ELR (cell line): ENCODE measurements around the gene ZBP1.

Experiments
- DNase-seq: peaks from one replicate; pipeline ENCODE4 v3.0.0-alpha.2; 2015; ENCODE audit warnings: low read depth

The ZBP1 gene

GRCh38 chr20:57598491-57598890 lies 21.7 kb downstream of the ZBP1 start:
- DNase-seq: no peak

DNA sequence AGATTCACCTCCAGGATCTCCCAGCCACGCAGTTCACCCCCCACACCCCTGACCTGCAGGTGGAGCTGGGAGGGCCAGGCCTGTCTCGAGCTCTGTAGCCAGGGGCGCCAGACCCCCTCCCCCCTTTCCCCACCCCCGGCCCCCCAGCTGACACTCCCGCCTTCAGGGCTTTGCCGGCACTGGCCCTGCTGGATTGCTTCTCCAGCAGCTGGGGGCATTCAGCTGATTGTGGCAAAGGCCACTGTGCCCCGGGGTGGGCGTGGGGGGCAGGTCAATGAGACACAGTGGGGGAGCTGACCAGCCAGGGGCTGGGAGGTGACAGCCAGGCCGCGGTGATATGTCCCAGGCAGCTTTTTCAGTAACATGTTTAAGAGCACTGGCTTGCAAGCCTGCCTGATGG lies 22.2 kb downstream of the ZBP1 start:
- DNase-seq: no peak

DNA sequence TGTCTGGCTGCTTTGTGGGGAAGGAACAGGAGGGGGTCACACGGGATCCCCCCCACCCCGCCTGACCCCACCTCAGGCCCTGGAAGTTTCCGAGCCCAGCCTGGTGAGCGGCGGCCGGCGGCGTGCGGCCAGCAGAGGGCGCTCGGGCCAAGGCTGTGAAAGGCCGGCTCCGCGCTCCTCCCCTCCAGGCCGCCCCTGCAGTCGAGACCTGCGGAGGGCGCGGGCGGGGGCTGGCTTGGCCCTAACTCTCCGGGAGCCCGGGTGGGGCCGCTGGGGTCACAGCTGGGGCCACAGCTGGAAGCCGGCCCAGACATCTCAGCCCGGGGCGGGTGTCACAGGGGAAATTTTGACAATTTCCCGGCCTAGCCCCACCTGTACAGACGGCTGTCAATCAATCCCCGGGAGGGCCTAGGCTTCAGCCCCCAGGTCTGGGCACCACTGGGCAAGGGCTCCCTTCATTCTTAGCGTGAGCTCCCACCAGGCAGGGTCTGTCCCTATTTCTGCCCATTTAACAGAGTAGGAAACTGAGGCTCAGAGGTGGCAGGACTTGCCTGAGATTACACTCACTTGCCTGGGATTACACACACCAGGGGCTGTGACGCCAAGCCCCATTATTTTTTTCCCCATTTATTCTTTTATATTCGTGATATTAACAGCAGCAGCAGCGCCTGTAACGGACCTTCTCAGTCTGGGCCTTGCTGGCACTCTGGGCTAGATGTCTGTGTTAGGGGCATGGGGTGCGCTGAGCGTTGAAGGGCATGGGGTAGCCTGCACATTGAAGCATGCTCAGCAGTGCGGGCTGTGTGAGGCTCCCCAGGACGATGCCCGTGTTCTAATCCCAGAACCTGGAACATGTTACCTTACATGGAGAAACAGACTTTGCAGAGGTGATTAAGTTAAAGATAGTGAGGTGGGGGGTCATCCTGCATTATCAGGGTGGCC lies 23.0 kb downstream of the ZBP1 start:
- peak; percentile 68 for DNase-seq

GRCh38 chr20:57596358-57596757 lies 23.9 kb downstream of the ZBP1 start:
- no peak for DNase-seq

- DNase-seq: no peak
Observed at GRCh38 chr20:57595041-57596030, 24.9 kb downstream of the ZBP1 start.

GRCh38 chr20:57594092-57594951 lies 25.9 kb downstream of the ZBP1 start:
- DNase-seq: peak; percentile 57

DNA sequence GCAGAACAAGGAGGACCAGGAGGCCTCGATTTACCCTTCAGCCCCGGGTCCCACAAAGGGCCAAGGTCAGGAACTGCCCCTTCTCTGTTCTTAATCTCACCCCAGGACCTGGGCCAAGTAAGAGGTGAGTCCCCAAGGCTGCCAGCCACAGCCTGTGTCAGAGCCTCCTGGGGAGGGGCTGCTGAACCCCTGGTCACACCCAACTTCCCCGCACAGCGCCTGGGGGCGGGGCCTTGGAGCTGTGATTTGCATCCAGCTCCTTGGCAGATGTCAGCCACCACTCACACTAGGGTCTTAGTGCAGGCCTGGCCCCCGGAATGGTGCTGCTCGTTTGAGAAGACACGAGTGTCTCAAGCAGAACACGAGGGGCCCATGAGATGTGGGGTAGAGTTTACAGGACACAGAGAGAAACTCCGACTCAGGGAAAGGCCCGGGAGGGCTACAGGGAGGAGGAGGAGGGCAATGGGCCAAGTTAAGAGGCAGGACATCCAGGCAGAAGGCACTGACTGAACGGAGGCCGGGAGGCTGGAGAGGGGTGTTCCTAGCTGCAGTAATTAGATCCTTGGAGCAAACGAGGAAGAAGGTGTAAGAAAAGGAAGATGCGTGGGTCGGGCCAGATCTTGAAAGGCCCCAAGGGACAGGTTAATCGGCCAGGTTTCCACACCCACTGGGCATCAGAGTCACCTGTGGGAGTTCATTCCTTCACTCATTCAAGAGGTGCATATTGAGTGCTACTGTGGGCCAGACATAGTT lies 26.9 kb downstream of the ZBP1 start:
- DNase-seq: no peak

DNA sequence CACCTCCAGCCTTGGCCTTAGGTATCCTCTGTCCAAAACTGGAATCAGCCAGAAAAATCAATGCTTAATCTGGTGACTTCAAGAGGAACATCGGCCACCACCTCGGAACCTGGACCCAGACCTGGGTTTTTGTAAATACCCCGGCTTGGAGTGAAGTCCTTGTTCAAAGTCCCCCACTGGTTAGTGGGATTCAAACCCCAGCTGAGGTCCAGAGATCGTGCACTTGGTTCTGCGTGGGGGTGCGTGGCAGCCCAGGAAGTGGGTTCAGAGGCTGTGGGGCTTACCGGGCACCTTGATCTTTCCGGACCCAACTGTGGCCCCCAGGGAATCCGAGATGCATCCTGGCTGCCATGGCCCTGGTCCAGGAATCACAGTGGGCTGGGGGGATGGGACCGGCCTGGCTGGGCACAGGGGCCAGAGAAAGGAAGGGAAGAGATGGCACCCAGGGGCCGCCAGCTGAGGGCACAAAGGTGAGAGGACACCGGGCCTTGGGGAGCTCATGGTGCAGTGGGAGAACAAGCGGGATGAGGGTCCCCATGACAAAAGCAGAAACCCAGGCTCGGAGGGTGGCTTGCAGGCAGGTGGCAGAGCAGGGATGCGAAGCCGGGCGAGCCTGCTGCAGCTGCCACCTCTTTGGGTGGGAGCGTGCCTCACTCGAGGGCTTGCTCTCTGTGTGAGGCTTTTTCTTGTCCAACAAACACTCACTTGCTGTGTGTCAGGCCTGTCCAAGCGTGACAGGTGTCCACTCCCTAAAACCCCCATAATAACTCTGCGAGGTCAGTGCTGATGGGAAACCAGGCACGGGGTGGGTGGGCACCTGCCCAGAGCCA lies 27.7 kb downstream of the ZBP1 start:
- no peak for DNase-seq

DNA sequence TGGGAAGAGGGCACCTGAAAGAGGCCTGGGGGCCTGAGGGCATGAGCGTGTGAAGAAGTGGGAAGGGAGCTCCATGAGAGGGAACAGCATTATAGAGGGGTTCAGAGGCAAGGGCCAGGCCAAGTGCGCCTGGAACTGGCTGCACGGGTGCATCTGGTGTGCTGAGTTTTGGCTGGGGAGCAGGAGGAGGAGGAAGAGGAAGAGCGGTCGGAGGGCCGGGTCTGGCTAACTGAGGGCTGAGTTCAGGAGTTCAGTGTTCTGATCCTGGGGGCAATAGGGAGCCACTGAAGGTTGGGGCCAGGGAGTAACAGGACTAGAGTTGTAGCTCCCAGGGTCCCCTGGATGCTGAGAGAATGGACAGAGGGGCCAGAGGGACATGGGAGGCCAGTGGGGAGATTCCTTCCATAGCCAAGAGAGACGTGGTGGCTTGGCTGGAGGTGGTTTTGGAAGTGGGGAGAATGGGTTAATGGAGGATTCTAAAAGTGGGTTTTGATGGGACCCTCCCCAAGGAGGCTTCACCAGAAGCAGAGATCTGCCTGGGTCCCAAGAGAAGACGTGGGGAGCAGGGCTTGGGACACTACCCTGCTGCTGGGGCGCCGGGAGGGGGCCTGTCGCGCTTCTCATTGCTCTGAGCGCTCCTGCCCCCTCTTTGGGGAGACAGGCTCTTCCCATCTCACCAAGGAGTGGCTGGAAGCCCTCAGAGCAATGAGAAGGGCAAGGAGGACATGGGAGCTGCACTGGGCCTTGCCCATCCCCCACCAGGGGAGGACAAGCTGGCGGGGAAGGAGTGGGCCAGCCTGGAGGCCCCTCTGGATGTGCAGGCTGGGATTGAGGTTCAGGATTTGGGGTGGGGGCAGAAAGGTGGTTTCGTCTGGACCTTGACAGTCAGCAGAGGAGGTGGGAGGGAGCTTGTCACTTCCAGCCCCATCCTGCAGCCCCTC lies 28.7 kb downstream of the ZBP1 start:
- no peak for DNase-seq

- DNase-seq: no peak
Observed at GRCh38 chr20:57590485-57591288, 29.5 kb downstream of the ZBP1 start.

GRCh38 chr20:57589728-57590484 lies 30.3 kb downstream of the ZBP1 start:
- DNase-seq: no peak

GRCh38 chr20:57589123-57589727 lies 31.0 kb downstream of the ZBP1 start:
- DNase-seq: no peak

GRCh38 chr20:57588596-57588995 lies 31.6 kb downstream of the ZBP1 start:
- DNase-seq: no peak

DNA sequence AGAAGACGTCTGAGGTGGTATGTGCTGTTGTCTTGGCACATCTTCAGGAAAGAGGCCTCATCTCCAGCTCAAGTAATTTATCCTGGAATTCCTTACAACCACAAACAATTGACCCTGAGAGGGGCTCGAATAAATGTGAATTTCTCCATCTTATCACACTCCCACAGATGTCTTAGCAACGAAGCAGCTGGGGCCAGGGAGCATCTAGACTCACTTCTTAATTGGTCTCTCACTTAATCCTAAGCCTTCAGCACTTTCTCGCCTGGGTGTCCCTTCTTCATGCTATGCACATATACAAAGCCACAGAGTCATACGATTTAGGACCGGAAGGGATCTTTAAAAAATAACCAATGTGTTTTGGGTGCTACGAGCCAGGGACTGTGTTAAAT lies 32.2 kb downstream of the ZBP1 start:
- DNase-seq: no peak

DNA sequence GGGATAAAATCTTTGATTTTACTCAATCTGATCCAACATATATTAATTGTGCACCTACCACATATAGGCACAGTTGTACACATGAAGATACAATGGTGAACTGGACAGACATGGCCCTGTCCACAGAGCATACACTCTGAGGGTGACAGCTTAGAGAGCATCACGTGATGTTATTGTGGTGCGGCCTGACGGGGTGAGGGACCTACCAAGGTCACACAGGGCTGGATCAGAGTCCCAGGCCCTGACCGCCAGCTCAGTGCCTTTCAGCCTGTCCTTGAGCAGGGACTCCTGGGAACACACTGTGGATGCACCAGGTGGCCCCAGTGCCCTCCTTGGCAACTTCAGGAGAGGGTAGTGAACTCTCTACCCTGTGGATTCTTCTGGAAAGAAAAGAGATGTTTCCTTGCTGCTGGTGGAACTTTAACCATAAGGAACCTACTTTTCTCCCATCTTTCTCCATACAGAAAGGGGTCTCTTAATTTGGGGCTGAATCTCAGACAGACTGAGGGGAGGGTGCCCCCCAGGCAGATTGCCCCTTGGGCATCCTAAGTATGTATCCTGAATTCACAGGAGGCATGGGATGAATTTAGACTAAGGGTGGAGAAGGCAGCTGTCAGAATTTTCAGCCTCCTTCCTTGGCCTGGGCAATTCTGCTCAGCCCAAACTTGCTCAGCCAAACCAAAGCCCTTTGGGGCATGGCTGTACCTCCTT lies 32.8 kb downstream of the ZBP1 start:
- no peak for DNase-seq

GRCh38 chr20:57586943-57587277 lies 33.3 kb downstream of the ZBP1 start:
- DNase-seq: no peak
